Neural cell (in vitro differentiated cells): ENCODE results near the gene P2RX2. TPM values are rescaled to one million over a fixed set of nuclear protein-coding genes. Genes with fewer than 3 reads are reported as not detected.

Experiments
- H2AFZ ChIP-seq: fragments of 200-600, 300-800 bp; sonication (generic), shearing (Covaris generic); 2 replicates; pipeline ENCODE4 v1.6.0; 2014; ENCODE audit warnings: low read depth, mild to moderate bottlenecking, antibody characterized with exemption, low read length, moderate library complexity
- H3F3A ChIP-seq: fragments of 200-600 bp; shearing (Covaris generic); 2 replicates; pipeline ENCODE4 v1.6.1; 2016; ENCODE audit warnings: mild to moderate bottlenecking, moderate library complexity, mixed read lengths, antibody characterized with exemption, low read length; ENCODE audit not compliant: insufficient read depth, poor library complexity, severe bottlenecking
- H3K27ac ChIP-seq: fragments of 200-600, 300-800 bp; sonication (generic), shearing (Covaris generic); 2 replicates; pipeline ENCODE4 v1.5.1; 2014; ENCODE audit warnings: mild to moderate bottlenecking, low read length, moderate library complexity
- H3K27me3 ChIP-seq: fragments of 300-800, 200-600 bp; sonication (generic), shearing (Covaris generic); 2 replicates; pipeline ENCODE4 v1.6.0; 2014; ENCODE audit warnings: mild to moderate bottlenecking, low read depth, low read length, moderate library complexity; ENCODE audit not compliant: insufficient read depth
- H3K36me3 ChIP-seq: fragments of 300-800, 200-600 bp; sonication (generic), shearing (Covaris generic); 2 replicates; pipeline ENCODE4 v1.5.1; 2014; ENCODE audit warnings: mild to moderate bottlenecking, antibody characterized with exemption, low read length, moderate library complexity; ENCODE audit not compliant: insufficient read depth
- H3K4me2 ChIP-seq: fragments of 300-800, 200-600 bp; sonication (generic), shearing (Covaris generic); 2 replicates; pipeline ENCODE4 v1.6.0; 2014; ENCODE audit warnings: mild to moderate bottlenecking, low read length
- H3K4me3 ChIP-seq: fragments of 300-800, 200-600 bp; sonication (generic), shearing (Covaris generic); 2 replicates; pipeline ENCODE4 v1.5.1; 2014; ENCODE audit warnings: mild to moderate bottlenecking, low read length, moderate library complexity
- H3K79me2 ChIP-seq: fragments of 200-600 bp; shearing (Covaris generic); replicated peaks from 2 replicates; pipeline ENCODE4 v1.6.0; 2014; ENCODE audit warnings: mild to moderate bottlenecking, low read length, moderate library complexity; ENCODE audit not compliant: insufficient read depth
- H3K9ac ChIP-seq: fragments of 300-800, 200-600 bp; sonication (generic), shearing (Covaris generic); 2 replicates; pipeline ENCODE4 v1.6.1; 2016; ENCODE audit warnings: mild to moderate bottlenecking, low read length, mixed read lengths
- H3K9me2 ChIP-seq: fragments of 200-600 bp; shearing (Covaris generic); 2 replicates; pipeline ENCODE4 v1.6.1; 2016; ENCODE audit warnings: mild to moderate bottlenecking, low read length, mixed read lengths; ENCODE audit not compliant: insufficient read depth
- H3K9me3 ChIP-seq: fragments of 200-600, 300-800 bp; sonication (generic), shearing (Covaris generic); 2 replicates; pipeline ENCODE4 v1.6.1; 2016; ENCODE audit warnings: mild to moderate bottlenecking, mixed run types, low read length, moderate library complexity, mixed read lengths
- H4K20me1 ChIP-seq: fragments of 200-600 bp; shearing (Covaris generic); 2 replicates; pipeline ENCODE4 v1.6.1; 2016; ENCODE audit warnings: mild to moderate bottlenecking, mixed run types; ENCODE audit not compliant: insufficient read depth
- CTCF ChIP-seq: fragments of 450-650 bp; IDR thresholded peaks from 2 replicates; pipeline ENCODE4 v1.5.1; 2014; ENCODE audit warnings: antibody characterized with exemption, mild to moderate bottlenecking, moderate library complexity; ENCODE audit not compliant: poor library complexity, severe bottlenecking
- EP300 ChIP-seq: fragments of 450-650 bp; conservative IDR thresholded peaks from 2 replicates; pipeline ENCODE4 v1.6.1; 2014; ENCODE audit warnings: antibody characterized with exemption, mild to moderate bottlenecking, moderate library complexity; ENCODE audit not compliant: poor library complexity, severe bottlenecking
- EZH2 ChIP-seq: fragments of 200-600, 300-800 bp; shearing (Covaris generic), sonication (generic); IDR thresholded peaks from 2 replicates; pipeline ENCODE4 v1.6.1; 2014; ENCODE audit warnings: antibody characterized with exemption, low read length, borderline replicate concordance, mild to moderate bottlenecking; ENCODE audit not compliant: insufficient read depth, poor library complexity, severe bottlenecking
- MXI1 ChIP-seq: fragments of 450-650 bp; conservative IDR thresholded peaks from 2 replicates; pipeline ENCODE4 v1.6.1; 2014; ENCODE audit warnings: antibody characterized with exemption, mild to moderate bottlenecking; ENCODE audit not compliant: poor library complexity, severe bottlenecking
- POLR2AphosphoS5 ChIP-seq: IDR thresholded peaks from 2 replicates; pipeline ENCODE4 v1.6.1; 2012
- RAD21 ChIP-seq: fragments of 450-650 bp; conservative IDR thresholded peaks from 2 replicates; pipeline ENCODE4 v1.6.1; 2014; ENCODE audit warnings: antibody characterized with exemption, mild to moderate bottlenecking, moderate library complexity
- REST ChIP-seq: IDR thresholded peaks from 2 replicates; pipeline ENCODE4 v1.6.1; 2012; ENCODE audit warnings: borderline replicate concordance
- SMC3 ChIP-seq: fragments of 450-650 bp; conservative IDR thresholded peaks from 2 replicates; pipeline ENCODE4 v1.6.1; 2014; ENCODE audit warnings: antibody characterized with exemption, mild to moderate bottlenecking, moderate library complexity; ENCODE audit not compliant: poor library complexity
- TAF1 ChIP-seq: IDR thresholded peaks from 2 replicates; pipeline ENCODE4 v1.6.1; 2012; ENCODE audit warnings: low read depth
- polyA plus RNA-seq: library from polyadenylated mRNA; depleted of rRNA; stranded (reverse); fragments of >200 nt; gene quantifications from 2 replicates; pipeline ENCODE4 v1.2.3, GENCODE V29; 2014

Gene P2RX2
- polyA plus RNA-seq, 1 donor from 2014 or later = not detected

- Histone ChIP-seq H3K27me3 (no peaks in the 10 kb centered on the region), H4K20me1 (peaks cover 4% of the 10 kb centered on the region), H3K9me3 (no peaks in the 10 kb centered on the region)
Measured at GRCh38 chr12:132570635-132571034, 47.9 kb upstream of the P2RX2 start.

GRCh38 chr12:132571051-132571450 is 47.5 kb upstream of the P2RX2 start:
- H3F3A ChIP-seq = no peaks in the 10 kb centered on the region
- no peaks in the 10 kb centered on the region for H3K9me2 ChIP-seq
- no peak overlapping the region for H2AFZ ChIP-seq
- H3K9me3 ChIP-seq = no peaks in the 10 kb centered on the region
- H4K20me1 ChIP-seq = peaks cover 4% of the 10 kb centered on the region
- H3K36me3 ChIP-seq = no peaks in the 10 kb centered on the region
- no peak overlapping the region for H3K9ac ChIP-seq
- H3K79me2 ChIP-seq = peaks cover 5% of the 10 kb centered on the region
- H3K4me3 ChIP-seq = no peak overlapping the region
- no peaks in the 10 kb centered on the region for H3K27me3 ChIP-seq
- H3K4me2 ChIP-seq = no peak overlapping the region
- no peak overlapping the region for H3K27ac ChIP-seq
- no peak for TF ChIP-seq EP300
- TF ChIP-seq EZH2 = no peak
- no peak for TF ChIP-seq REST
- no peak for TF ChIP-seq RAD21
- TF ChIP-seq TAF1 = no peak
- TF ChIP-seq POLR2AphosphoS5 = no peak
- TF ChIP-seq CTCF = no peak

More at GRCh38 chr12:132570635-132571034, 47.9 kb upstream of the P2RX2 start:
- H3K36me3 ChIP-seq = no peaks in the 10 kb centered on the region
- H2AFZ ChIP-seq = no peak overlapping the region
- no peak overlapping the region for H3K27ac ChIP-seq
- no peak overlapping the region for H3K4me3 ChIP-seq
- peaks cover 8% of the 10 kb centered on the region for H3K79me2 ChIP-seq
- H3K9me2 ChIP-seq = no peaks in the 10 kb centered on the region
- no peaks in the 10 kb centered on the region for H3F3A ChIP-seq
- TF ChIP-seq REST (no peak), SMC3 (no peak), EZH2 (no peak), CTCF (no peak), EP300 (no peak), POLR2AphosphoS5 (no peak), TAF1 (no peak), MXI1 (no peak), RAD21 (no peak)
- H3K9ac ChIP-seq = no peak overlapping the region
- H3K4me2 ChIP-seq = no peak overlapping the region
